H9 (cell line): ENCODE results near the gene SPHK2. TPM values are rescaled to one million over a fixed set of nuclear protein-coding genes. Genes with fewer than 3 reads are reported as not detected.

Experiments used
- DNase-seq: peaks from one replicate; pipeline ENCODE4 v3.0.0-alpha.2; 2017
- H2AFZ ChIP-seq: one replicate; pipeline ENCODE4 v1.6.1; 2013; ENCODE audit warnings: mild to moderate bottlenecking, low read length, control low read depth, moderate library complexity
- H2AK5ac ChIP-seq: 2 replicates; pipeline ENCODE4 v1.6.1; 2013; ENCODE audit warnings: low read length, control low read depth, mixed read lengths; ENCODE audit not compliant: insufficient read length
- H2BK120ac ChIP-seq: one replicate; pipeline ENCODE4 v1.6.1; 2013; ENCODE audit warnings: low read depth, mild to moderate bottlenecking, low read length, control low read depth, inconsistent platforms; ENCODE audit not compliant: poor library complexity, severe bottlenecking
- H2BK12ac ChIP-seq: 2 replicates; pipeline ENCODE4 v1.6.1; 2013; ENCODE audit warnings: low read length, control low read depth, mixed read lengths, low read depth; ENCODE audit not compliant: insufficient read length
- H2BK15ac ChIP-seq: 2 replicates; pipeline ENCODE4 v1.6.1; 2013; ENCODE audit warnings: low read depth, low read length, control low read depth
- H2BK20ac ChIP-seq: one replicate; pipeline ENCODE4 v1.6.1; 2013; ENCODE audit warnings: low read depth, mild to moderate bottlenecking, low read length, control low read depth, inconsistent platforms; ENCODE audit not compliant: poor library complexity, severe bottlenecking
- H2BK5ac ChIP-seq: 2 replicates; pipeline ENCODE4 v1.6.1; 2013; ENCODE audit warnings: low read length, control low read depth, mixed read lengths; ENCODE audit not compliant: insufficient read length
- H3K14ac ChIP-seq: 2 replicates; pipeline ENCODE4 v1.6.1; 2013; ENCODE audit warnings: low read length, control low read depth; ENCODE audit not compliant: insufficient read depth
- H3K18ac ChIP-seq: 2 replicates; pipeline ENCODE4 v1.6.1; 2013; ENCODE audit warnings: low read depth, mild to moderate bottlenecking, mixed read lengths, low read length, control low read depth; ENCODE audit not compliant: insufficient read length
- H3K23ac ChIP-seq: 2 replicates; pipeline ENCODE4 v1.6.1; 2013; ENCODE audit warnings: low read length, control low read depth, mixed read lengths, low read depth; ENCODE audit not compliant: insufficient read length
- H3K23me2 ChIP-seq: 2 replicates; pipeline ENCODE4 v1.6.1; 2013; ENCODE audit warnings: low read depth, mild to moderate bottlenecking, mixed read lengths, low read length, control low read depth; ENCODE audit not compliant: insufficient read length, poor library complexity, severe bottlenecking
- H3K27ac ChIP-seq: 2 replicates; pipeline ENCODE4 v1.5.1; 2013; ENCODE audit warnings: low read length, control low read depth, mixed read lengths, low read depth; ENCODE audit not compliant: insufficient read length
- H3K27me3 ChIP-seq: 2 replicates; pipeline ENCODE4 v1.6.1; 2013; ENCODE audit warnings: low read length, control low read depth, inconsistent platforms; ENCODE audit not compliant: insufficient read depth
- H3K4ac ChIP-seq: 2 replicates; pipeline ENCODE4 v1.6.1; 2013; ENCODE audit warnings: low read depth, mild to moderate bottlenecking, control low read depth, inconsistent platforms, low read length, moderate library complexity
- H3K4me1 ChIP-seq: 2 replicates; pipeline ENCODE4 v1.6.1; 2013; ENCODE audit warnings: low read length, control low read depth, inconsistent platforms; ENCODE audit not compliant: insufficient read depth
- H3K4me2 ChIP-seq: 2 replicates; pipeline ENCODE4 v1.6.1; 2013; ENCODE audit warnings: low read length, control low read depth, mixed read lengths; ENCODE audit not compliant: insufficient read length, insufficient read depth
- H3K56ac ChIP-seq: 2 replicates; pipeline ENCODE4 v1.6.1; 2013; ENCODE audit warnings: low read depth, mild to moderate bottlenecking, mixed read lengths, low read length, control low read depth; ENCODE audit not compliant: insufficient read length
- H3K79me1 ChIP-seq: 2 replicates; pipeline ENCODE4 v1.6.1; 2013; ENCODE audit warnings: low read depth, mild to moderate bottlenecking, moderate library complexity, low read length, control low read depth, inconsistent platforms; ENCODE audit not compliant: insufficient read depth, poor library complexity, severe bottlenecking
- H3K79me2 ChIP-seq: 2 replicates; pipeline ENCODE4 v1.6.1; 2013; ENCODE audit warnings: low read length, control low read depth, inconsistent platforms; ENCODE audit not compliant: insufficient read depth
- H3K9ac ChIP-seq: 2 replicates; pipeline ENCODE4 v1.6.1; 2013; ENCODE audit warnings: low read length, control low read depth, mixed read lengths; ENCODE audit not compliant: insufficient read length; ENCODE audit errors: extremely low read depth
- H3K9me3 ChIP-seq: one replicate; pipeline ENCODE4 v1.6.1; 2013; ENCODE audit warnings: low read depth, low read length, inconsistent platforms; ENCODE audit not compliant: control insufficient read depth
- H3T11ph ChIP-seq: one replicate; pipeline ENCODE4 v1.6.1; 2013; ENCODE audit warnings: mild to moderate bottlenecking, low read length, control low read depth, inconsistent platforms
- H4K20me1 ChIP-seq: one replicate; pipeline ENCODE4 v1.6.1; 2013; ENCODE audit not compliant: control insufficient read depth, insufficient read length, insufficient read depth
- H4K5ac ChIP-seq: 2 replicates; pipeline ENCODE4 v1.6.1; 2013; ENCODE audit warnings: low read depth, mild to moderate bottlenecking, mixed read lengths, low read length, control low read depth; ENCODE audit not compliant: insufficient read length
- H4K8ac ChIP-seq: replicated peaks from 2 replicates; pipeline ENCODE4 v1.6.1; 2013; ENCODE audit warnings: low read length, control low read depth, mixed read lengths, low read depth; ENCODE audit not compliant: insufficient read length
- H4K91ac ChIP-seq: 2 replicates; pipeline ENCODE4 v1.6.1; 2013; ENCODE audit warnings: low read depth, mild to moderate bottlenecking, moderate library complexity, mixed read lengths, low read length, control low read depth; ENCODE audit not compliant: insufficient read length
- H3K27ac Mint-ChIP-seq, 3 experiments: 2 replicates in 2 of 3; 3 replicates in 1 of 3; pipeline ENCODE4 v1.8.0; 2020 to 2021; ENCODE audit warnings: mixed read lengths in 3 of 3, mild to moderate bottlenecking in 1 of 3, moderate library complexity in 1 of 3
- H3K27me3 Mint-ChIP-seq: 2 replicates; pipeline ENCODE4 v1.8.0; 2021; ENCODE audit warnings: low read depth, mild to moderate bottlenecking, moderate library complexity, mixed read lengths
- H3K36me3 Mint-ChIP-seq, 3 experiments: 2 replicates in 2 of 3; 3 replicates in 1 of 3; pipeline ENCODE4 v1.8.0; 2020 to 2021; ENCODE audit warnings: low read depth in 3 of 3, mixed read lengths in 3 of 3; ENCODE audit not compliant: insufficient read depth in 1 of 3
- H3K4me1 Mint-ChIP-seq, 2 experiments: 2 replicates each; pipeline ENCODE4 v1.8.0; 2020; ENCODE audit warnings: mixed read lengths in 2 of 2
- H3K4me3 Mint-ChIP-seq, 2 experiments: 2 replicates in 1 of 2; 3 replicates in 1 of 2; pipeline ENCODE4 v1.8.0; 2020 to 2021; ENCODE audit warnings: mild to moderate bottlenecking in 2 of 2, mixed read lengths in 2 of 2, moderate library complexity in 1 of 2
- H3K9me3 Mint-ChIP-seq, 2 experiments: 2 replicates in 1 of 2; 3 replicates in 1 of 2; pipeline ENCODE4 v1.8.0; 2020; ENCODE audit warnings: mild to moderate bottlenecking in 2 of 2, mixed read lengths in 2 of 2, moderate library complexity in 1 of 2
- CTCF ChIP-seq: fragments of 200-600 bp; sonication (generic); conservative IDR thresholded peaks from 3 replicates; pipeline ENCODE4 v1.8.0; 2021; ENCODE audit warnings: antibody characterized with exemption, mild to moderate bottlenecking
- WGBS: extraction: QIAGEN DNeasy Blood & Tissue Kit; methylation state at CpG from one replicate; pipeline ENCODE4 v1.1.7; 2013; ENCODE audit warnings: missing lambda C conversion rate, low lambda C conversion rate, mixed read lengths; ENCODE audit not compliant: insufficient read length; ENCODE audit errors: extremely low coverage; 5-methylcytosine and 5-hydroxymethylcytosine counted together
- long read RNA-seq: library from polyadenylated mRNA; unstranded; transcript quantifications from one replicate; pipeline ENCODE4 v2.0.0, GENCODE V29; 2020
- total RNA-seq: library from RNA; stranded (reverse); gene quantifications from 2 replicates; pipeline ENCODE4 v1.2.1, GENCODE V29; 2021

Gene SPHK2
- total RNA-seq, result 55.0 and 57.2 TPM in 2 replicates
- long read RNA-seq, transcript SPHK2-206 (7 exons, 2,866 nt), result minor isoform, 5 of 70 reads
- long read RNA-seq, transcript SPHK2-201 (7 exons, 2,963 nt), result major isoform, 10 of 70 reads
- long read RNA-seq, partial matches to known transcripts, result 32 of 70 reads
- long read RNA-seq, other reads (novel, unspliced or antisense), result 18 of 70 reads

GRCh38 chr19:48618916-48619691, at the start of gene SPHK2, which contains the start of gene RPL18:
Gene SPHK2 (plus strand): TSS chr19:48619506. CDS start chr19:48620515, 1,009 bp downstream.
Gene RPL18 (minus strand): TSS chr19:48619178. CDS start chr19:48619143, 35 bp downstream.
- H3K4me1 Mint-ChIP-seq, result peaks cover 41 to 55% of the 10 kb centered on the region in 2 experiments
- H3K36me3 Mint-ChIP-seq, result peaks cover 35 to 54% (median 52%) of the 10 kb centered on the region in 3 experiments
- no peak within 1 kb of the TSS for H2BK15ac ChIP-seq
- H3K9ac ChIP-seq, result peak within 1 kb of the TSS; percentile 99
- H2BK20ac ChIP-seq, result no peak within 1 kb of the TSS
- no peaks in the 10 kb centered on the region for H4K20me1 ChIP-seq
- peak within 1 kb of the TSS; percentile 10 for H3K56ac ChIP-seq
- peak within 1 kb of the TSS; percentile 91 for H4K5ac ChIP-seq
- peak within 1 kb of the TSS; percentile 92 for H3K14ac ChIP-seq
- TF ChIP-seq CTCF, result no peak
- peak within 1 kb of the TSS; percentile 54; the same call in 1 of the 2 replicates for H3K4ac ChIP-seq
- H2BK120ac ChIP-seq, result peak within 1 kb of the TSS; percentile 74
- no peak within 1 kb of the TSS for H3K23ac ChIP-seq
- H2BK12ac ChIP-seq, result peak within 1 kb of the TSS; percentile 17
- no peaks in the 10 kb centered on the region for H3K9me3 ChIP-seq
- peak within 1 kb of the TSS; percentile 91 for H3K18ac ChIP-seq
- H2AFZ ChIP-seq, result no peak within 1 kb of the TSS
- no peaks in the 10 kb centered on the region; the same call in 1 of the 2 replicates for H3K27me3 Mint-ChIP-seq
- peak within 1 kb of the TSS; percentile 85 for H4K91ac ChIP-seq
- DNase-seq, result peak; percentile 99
- H3K27ac Mint-ChIP-seq, result peak within 1 kb of the TSS; percentile 96 to 100 (median 99)
- WGBS, result no CpG with 5 or more reads among the region's 69 CpGs
- peak within 1 kb of the TSS; percentile 97 to 99 for H3K4me3 Mint-ChIP-seq
- H3K23me2 ChIP-seq, result peaks cover 16% of the 10 kb centered on the region
- peaks cover 4% of the 10 kb centered on the region; the same call in 1 of the 2 replicates for H3K4me1 ChIP-seq
- peak within 1 kb of the TSS; percentile 87 for H3K4me2 ChIP-seq
- H4K8ac ChIP-seq, result no peak within 1 kb of the TSS
- no peak within 1 kb of the TSS for H2AK5ac ChIP-seq
- no peaks in the 10 kb centered on the region for H3K27me3 ChIP-seq
- peaks cover 18% of the 10 kb centered on the region for H3K79me2 ChIP-seq
- no peaks in the 10 kb centered on the region; a peak in 1 of 5 replicates for H3K9me3 Mint-ChIP-seq
- H2BK5ac ChIP-seq, result peak within 1 kb of the TSS; percentile 94
- peaks cover 4% of the 10 kb centered on the region for H3K79me1 ChIP-seq
- H3K27ac ChIP-seq, result peak within 1 kb of the TSS; percentile 25
- no peak within 1 kb of the TSS for H3T11ph ChIP-seq
